SK-N-SH (cell line): ENCODE measurements around the gene COMMD7. TPM values are rescaled to one million over a fixed set of nuclear protein-coding genes. Genes with fewer than 3 reads are reported as not detected.

Experiments
- CTCF ChIA-PET: fragments of 300-600, 350-600 bp; formaldehyde crosslinking; extraction: SDS; loops from one replicate; lab custom pipeline; 2021; lab: Yijun Ruan, JAX
- POLR2A ChIA-PET: fragments of 350-600 bp; sonication (Branson Sonifier 250); formaldehyde crosslinking; extraction: SDS; loops from one replicate; lab custom pipeline; 2020; ENCODE audit warnings: antibody characterized with exemption, inconsistent platforms; lab: Yijun Ruan, JAX
- DNase-seq: peaks from one replicate; pipeline ENCODE4 v3.0.0; 2012
- H2AFZ ChIP-seq: fragments of 200-600 bp; sonication (generic); 2 replicates; pipeline ENCODE4 v1.8.1; 2016; ENCODE audit warnings: antibody characterized with exemption, mild to moderate bottlenecking, low read depth
- H3F3A ChIP-seq: fragments of 200-600 bp; sonication (generic); replicated peaks from 2 replicates; pipeline ENCODE3; 2016; ENCODE audit warnings: antibody characterized with exemption, mild to moderate bottlenecking; ENCODE audit not compliant: insufficient read depth
- H3K27ac ChIP-seq, 2 experiments: fragments of 200-500 bp in 1 of 2; fragments of 200-600 bp in 1 of 2; sonication (Bioruptor generic) in 1 of 2; sonication (generic), shearing (Covaris generic) in 1 of 2; 2 replicates each; pipeline versions ENCODE4 v1.5.1 to v1.6.1; 2014 to 2016; ENCODE audit warnings: low read depth in 2 of 2, inconsistent platforms in 1 of 2, low read length in 1 of 2, mild to moderate bottlenecking in 1 of 2, mixed read lengths in 1 of 2
- H3K27me3 ChIP-seq: fragments of 200-600 bp; sonication (generic), shearing (Covaris generic); 2 replicates; pipeline ENCODE4 v1.6.1; 2016; ENCODE audit warnings: mixed run types; ENCODE audit not compliant: insufficient read depth
- H3K36me3 ChIP-seq, 2 experiments: fragments of 200-500 bp in 1 of 2; fragments of 200-600 bp in 1 of 2; sonication (Bioruptor generic) in 1 of 2; sonication (generic) in 1 of 2; replicated peaks in 1 of 2; 2 replicates each; pipeline versions ENCODE3 to v1.5.1; 2014 to 2016; ENCODE audit warnings: low read length in 1 of 2, mild to moderate bottlenecking in 1 of 2; ENCODE audit not compliant: insufficient read depth in 2 of 2, control insufficient read depth in 1 of 2
- H3K4me1 ChIP-seq, 2 experiments: fragments of 200-500 bp in 1 of 2; fragments of 200-600 bp in 1 of 2; sonication (Bioruptor generic) in 1 of 2; sonication (generic), shearing (Covaris generic) in 1 of 2; 2 replicates each; pipeline versions ENCODE4 v1.5.1 to v1.6.1; 2014 to 2016; ENCODE audit warnings: low read depth in 1 of 2, low read length in 1 of 2, mixed run types in 1 of 2; ENCODE audit not compliant: insufficient read depth in 2 of 2, control insufficient read depth in 1 of 2
- H3K4me2 ChIP-seq: fragments of 200-600 bp; sonication (generic), shearing (Covaris generic); 2 replicates; pipeline ENCODE4 v1.6.1; 2017; ENCODE audit warnings: mixed run types
- H3K4me3 ChIP-seq, 2 experiments: fragments of 200-500 bp in 1 of 2; fragments of 200-600 bp in 1 of 2; sonication (Bioruptor generic) in 1 of 2; sonication (generic), shearing (Covaris generic) in 1 of 2; 2 replicates each; pipeline versions ENCODE4 v1.5.1 to v1.8.1; 2014 to 2016; ENCODE audit warnings: low read depth in 2 of 2, inconsistent platforms in 1 of 2, low read length in 1 of 2, mild to moderate bottlenecking in 1 of 2, mixed read lengths in 1 of 2, moderate library complexity in 1 of 2
- H3K79me2 ChIP-seq: fragments of 200-600 bp; sonication (generic); 2 replicates; pipeline ENCODE4 v1.8.1; 2017; ENCODE audit warnings: mild to moderate bottlenecking; ENCODE audit not compliant: insufficient read depth
- H3K9ac ChIP-seq: fragments of 200-600 bp; sonication (generic); 2 replicates; pipeline ENCODE4 v1.6.1; 2017; ENCODE audit warnings: mixed run types
- H3K9me2 ChIP-seq: fragments of 200-600 bp; sonication (generic); 2 replicates; pipeline ENCODE4 v1.6.1; 2017; ENCODE audit warnings: mixed run types
- H3K9me3 ChIP-seq: fragments of 200-600 bp; sonication (generic); 2 replicates; pipeline ENCODE4 v1.6.1; 2017; ENCODE audit warnings: mixed run types, mild to moderate bottlenecking, moderate library complexity
- H4K20me1 ChIP-seq: fragments of 200-600 bp; sonication (generic); 2 replicates; pipeline ENCODE4 v1.6.1; 2017; ENCODE audit warnings: mild to moderate bottlenecking, mixed run types; ENCODE audit not compliant: insufficient read depth
- EZH2phosphoT487 ChIP-seq: fragments of 200-600 bp; sonication (generic); IDR thresholded peaks from 2 replicates; pipeline ENCODE4 v1.6.1; 2017; ENCODE audit warnings: low read depth, mixed run types, mild to moderate bottlenecking, antibody characterized with exemption, moderate library complexity, borderline replicate concordance
- MXI1 ChIP-seq: IDR thresholded peaks from 2 replicates; pipeline ENCODE4 v1.6.1; 2012; ENCODE audit warnings: mild to moderate bottlenecking, low read depth, low read length, improper control_type of control experiment
- NRF1 ChIP-seq: IDR thresholded peaks from 2 replicates; pipeline ENCODE4 v1.6.1; 2012; ENCODE audit warnings: low read depth, mild to moderate bottlenecking, low read length
- PBX3 ChIP-seq: IDR thresholded peaks from 2 replicates; pipeline ENCODE4; 2012
- RAD21 ChIP-seq: IDR thresholded peaks from 2 replicates; pipeline ENCODE4 v1.6.1; 2012; ENCODE audit warnings: mild to moderate bottlenecking, low read length
- RCOR1 ChIP-seq: fragments of 150-350 bp; IDR thresholded peaks from 2 replicates; pipeline ENCODE4 v1.6.1; 2017; ENCODE audit warnings: antibody characterized with exemption, low read length
- REST ChIP-seq: IDR thresholded peaks from 2 replicates; pipeline ENCODE4 v1.6.1; 2012; ENCODE audit warnings: mild to moderate bottlenecking, low read depth, low read length, moderate library complexity
- RFX5 ChIP-seq: IDR thresholded peaks from 2 replicates; pipeline ENCODE4 v1.6.1; 2012; ENCODE audit warnings: mild to moderate bottlenecking, improper control_type of control experiment, low read length
- RXRA ChIP-seq: IDR thresholded peaks from 2 replicates; pipeline ENCODE4 v1.4.0; 2012; ENCODE audit warnings: low read depth, mild to moderate bottlenecking, borderline replicate concordance
- SMC3 ChIP-seq: IDR thresholded peaks from 2 replicates; pipeline ENCODE4 v1.6.1; 2012; ENCODE audit warnings: low read depth, low read length, improper control_type of control experiment
- TEAD4 ChIP-seq: IDR thresholded peaks from 2 replicates; pipeline ENCODE4 v1.4.0; 2012; ENCODE audit warnings: mild to moderate bottlenecking, borderline replicate concordance; ENCODE audit not compliant: insufficient read depth
- YY1 ChIP-seq: IDR thresholded peaks from 2 replicates; pipeline ENCODE4 v1.4.0; 2012; ENCODE audit warnings: low read depth, mild to moderate bottlenecking
- whole genome bisulfite sequencing: methylation state at CpG from one replicate; pipeline ENCODE4 v1.1.6; 2017; ENCODE audit warnings: low lambda C conversion rate; 5-methylcytosine and 5-hydroxymethylcytosine counted together
- polyA plus RNA-seq, 3 experiments: library from polyadenylated mRNA; depleted of rRNA; stranded (reverse); fragments of >200 nt; gene quantifications; 2 replicates each; pipeline ENCODE4 v1.2.3, GENCODE V29; 2012

COMMD7 gene
- polyA plus RNA-seq, 1 of the 3 experiments (the other 2 are of a cell fraction): 38.0 TPM

GRCh38 chr20:32707691-32708581 is 35.3 kb downstream of the COMMD7 start:
- peak overlapping the region; percentile 31; the same call in 1 of the 2 replicates for H3K9ac ChIP-seq
- CTCF ChIA-PET: interaction anchor here (0.8 kb wide), 1 partner anchor 71 kb away, joined by 4 read pairs; no protein-coding TSS in a partner anchor
- no peak for DNase-seq
- H3F3A ChIP-seq: peaks cover 9% of the 10 kb centered on the region
- H3K4me2 ChIP-seq: peak overlapping the region; percentile 16; the same call in 1 of the 2 replicates
- no peaks in the 10 kb centered on the region for H4K20me1 ChIP-seq
- WGBS: 85% methylated on average over 5 of the region's 5 CpGs
- H3K27me3 ChIP-seq: no peaks in the 10 kb centered on the region
- H2AFZ ChIP-seq: no peak overlapping the region
- POLR2A ChIA-PET: no interaction called here
- H3K9me2 ChIP-seq: no peaks in the 10 kb centered on the region
- TF ChIP-seq RFX5 (no peak), NRF1 (no peak), TEAD4 (no peak), RXRA (no peak), PBX3 (no peak), REST (no peak), RCOR1 (no peak), YY1 (no peak), SMC3 (no peak), MXI1 (no peak), RAD21 (no peak), EZH2phosphoT487 (no peak)
- peak overlapping the region in 1 of 2 experiments; percentile 71; a peak in 2 of 4 replicates for H3K27ac ChIP-seq
- H3K9me3 ChIP-seq: no peaks in the 10 kb centered on the region
- H3K36me3 ChIP-seq: peaks cover 14 to 16% of the 10 kb centered on the region in 2 experiments
- no peak overlapping the region for H3K4me3 ChIP-seq
- peaks cover 0 to 14% of the 10 kb centered on the region in 2 experiments; a peak in 2 of 4 replicates for H3K4me1 ChIP-seq
- H3K79me2 ChIP-seq: no peaks in the 10 kb centered on the region
